Natural killer cell treated with Interleukin-12 subunit alpha and Interleukin-12 subunit beta and Interleukin-15 and Interleukin-18, amount 100 ng/mL, for 72 hours (primary cell): ENCODE data around the gene VWCE. TPM values are rescaled to one million over a fixed set of nuclear protein-coding genes. Genes with fewer than 3 reads are reported as not detected.

ENCODE experiments used
- ATAC-seq, 2 donors: fragments of 150-1000 bp; cut with Tn5 transposase in 1 of 2; sonication (Bioruptor Pico), chemical (Tn5 transposase) in 1 of 2; 2 replicates each; pipeline ENCODE4 v1.10.0; 2021
- DNase-seq: peaks from one replicate; pipeline ENCODE4 v3.0.0; 2022; ENCODE audit warnings: low spot score
- H3K27ac Mint-ChIP-seq, 2 donors: 1 replicate in 1 of 2; 2 replicates in 1 of 2; pipeline ENCODE4 v1.8.0; 2022; ENCODE audit warnings: mixed read lengths in 2 of 2, mild to moderate bottlenecking in 1 of 2, moderate library complexity in 1 of 2
- H3K27me3 Mint-ChIP-seq, 2 donors: 1 replicate in 1 of 2; 2 replicates in 1 of 2; pipeline ENCODE4 v1.8.0; 2022; ENCODE audit warnings: mixed read lengths in 2 of 2
- H3K36me3 Mint-ChIP-seq: one replicate; pipeline ENCODE4 v1.8.0; 2022; ENCODE audit warnings: mixed read lengths
- H3K4me1 Mint-ChIP-seq, 2 donors: 1 replicate in 1 of 2; 2 replicates in 1 of 2; pipeline ENCODE4 v1.8.0; 2022; ENCODE audit warnings: low read depth in 2 of 2, mixed read lengths in 2 of 2, mild to moderate bottlenecking in 1 of 2
- H3K4me3 Mint-ChIP-seq: one replicate; pipeline ENCODE4 v1.8.0; 2022; ENCODE audit warnings: mixed read lengths
- H3K9me3 Mint-ChIP-seq: 2 replicates; pipeline ENCODE4 v1.8.0; 2022; ENCODE audit warnings: mixed read lengths
- total RNA-seq, 2 donors: library from RNA; stranded (reverse); gene quantifications; one replicate each; pipeline ENCODE4 v1.2.3, GENCODE V29; 2022

The VWCE gene
- total RNA-seq, 2 donors from 2014 or later, result 2.1 to 3.3 TPM

GRCh38 chr11:61287338-61287977, 7.7 kb downstream of the VWCE start:
- H3K27me3 Mint-ChIP-seq, result peaks cover 5 to 6% of the 10 kb centered on the region in 2 donors
- no peaks in the 10 kb centered on the region for H3K36me3 Mint-ChIP-seq
- no peak for DNase-seq
- no peak overlapping the region for H3K27ac Mint-ChIP-seq
- ATAC-seq, result no peak
- H3K4me1 Mint-ChIP-seq, result no peaks in the 10 kb centered on the region
- no peaks in the 10 kb centered on the region for H3K9me3 Mint-ChIP-seq
- no peak overlapping the region for H3K4me3 Mint-ChIP-seq

GRCh38 chr11:61283613-61284012, 11.5 kb downstream of the VWCE start:
- Mint-ChIP-seq H3K27me3 (peaks cover 0 to 3% of the 10 kb centered on the region in 2 donors), H3K36me3 (no peaks in the 10 kb centered on the region), H3K9me3 (no peaks in the 10 kb centered on the region), H3K27ac (no peak overlapping the region), H3K4me1 (peaks cover 0 to 3% of the 10 kb centered on the region in 2 donors), H3K4me3 (no peak overlapping the region)
- ATAC-seq (no peak), DNase-seq (no peak)

- no peak overlapping the region for H3K4me3 Mint-ChIP-seq
- ATAC-seq (peak; percentile 65 to 79), DNase-seq (no peak)
- no peaks in the 10 kb centered on the region for H3K36me3 Mint-ChIP-seq
- peaks cover 0 to 3% of the 10 kb centered on the region in 2 donors for H3K4me1 Mint-ChIP-seq
- H3K27ac Mint-ChIP-seq, result no peak overlapping the region
- H3K27me3 Mint-ChIP-seq, result peaks cover 5 to 6% of the 10 kb centered on the region in 2 donors
- no peaks in the 10 kb centered on the region for H3K9me3 Mint-ChIP-seq
Observed at GRCh38 chr11:61281581-61282250, 13.4 kb downstream of the VWCE start.

GRCh38 chr11:61280883-61281580, 14.1 kb downstream of the VWCE start:
- peaks cover 0 to 3% of the 10 kb centered on the region in 2 donors for H3K4me1 Mint-ChIP-seq
- DNase-seq (no peak), ATAC-seq (no peak)
- no peak overlapping the region for H3K4me3 Mint-ChIP-seq
- H3K9me3 Mint-ChIP-seq, result no peaks in the 10 kb centered on the region
- no peak overlapping the region for H3K27ac Mint-ChIP-seq
- peaks cover 5 to 6% of the 10 kb centered on the region in 2 donors for H3K27me3 Mint-ChIP-seq
- no peaks in the 10 kb centered on the region for H3K36me3 Mint-ChIP-seq

GRCh38 chr11:61279934-61280659, 15.0 kb downstream of the VWCE start:
- ATAC-seq (no peak), DNase-seq (no peak)
- H3K4me3 Mint-ChIP-seq, result no peak overlapping the region
- peaks cover 0 to 3% of the 10 kb centered on the region in 2 donors for H3K4me1 Mint-ChIP-seq
- H3K27ac Mint-ChIP-seq, result no peak overlapping the region
- no peaks in the 10 kb centered on the region for H3K36me3 Mint-ChIP-seq
- H3K9me3 Mint-ChIP-seq, result no peaks in the 10 kb centered on the region
- peaks cover 5 to 6% of the 10 kb centered on the region in 2 donors for H3K27me3 Mint-ChIP-seq

GRCh38 chr11:61278001-61278470, 17.1 kb downstream of the VWCE start:
- Mint-ChIP-seq H3K9me3 (no peaks in the 10 kb centered on the region), H3K27me3 (peaks cover 5 to 6% of the 10 kb centered on the region in 2 donors), H3K27ac (no peak overlapping the region), H3K4me3 (no peak overlapping the region), H3K4me1 (peaks cover 0 to 3% of the 10 kb centered on the region in 2 donors), H3K36me3 (no peaks in the 10 kb centered on the region)
- ATAC-seq, result no peak
- DNase-seq, result no peak

- peaks cover 3 to 6% of the 10 kb centered on the region in 2 donors for H3K27me3 Mint-ChIP-seq
- no peak for ATAC-seq
- no peaks in the 10 kb centered on the region for H3K36me3 Mint-ChIP-seq
- H3K9me3 Mint-ChIP-seq, result no peaks in the 10 kb centered on the region
- no peak overlapping the region for H3K27ac Mint-ChIP-seq
- no peak for DNase-seq
- no peak overlapping the region for H3K4me3 Mint-ChIP-seq
- peaks cover 0 to 3% of the 10 kb centered on the region in 2 donors for H3K4me1 Mint-ChIP-seq
Observed at GRCh38 chr11:61277186-61278000, 17.7 kb downstream of the VWCE start.

- DNase-seq, result no peak
- H3K36me3 Mint-ChIP-seq, result no peaks in the 10 kb centered on the region
- H3K27ac Mint-ChIP-seq, result no peak overlapping the region
- no peaks in the 10 kb centered on the region for H3K9me3 Mint-ChIP-seq
- H3K4me3 Mint-ChIP-seq, result no peak overlapping the region
- no peaks in the 10 kb centered on the region for H3K4me1 Mint-ChIP-seq
- peaks cover 3 to 6% of the 10 kb centered on the region in 2 donors for H3K27me3 Mint-ChIP-seq
- ATAC-seq, result no peak
Observed at GRCh38 chr11:61275191-61275590, 19.9 kb downstream of the VWCE start.

GRCh38 chr11:61274084-61274483, 21.0 kb downstream of the VWCE start:
- DNase-seq (peak; percentile 39), ATAC-seq (no peak)
- H3K4me1 Mint-ChIP-seq, result no peaks in the 10 kb centered on the region
- no peaks in the 10 kb centered on the region for H3K9me3 Mint-ChIP-seq
- no peak overlapping the region for H3K4me3 Mint-ChIP-seq
- H3K27me3 Mint-ChIP-seq, result peaks cover 3 to 6% of the 10 kb centered on the region in 2 donors
- no peaks in the 10 kb centered on the region for H3K36me3 Mint-ChIP-seq
- no peak overlapping the region for H3K27ac Mint-ChIP-seq

GRCh38 chr11:61273178-61274078, 21.7 kb downstream of the VWCE start:
- no peaks in the 10 kb centered on the region for H3K4me1 Mint-ChIP-seq

GRCh38 chr11:61272731-61273130, 22.4 kb downstream of the VWCE start:
- no peak for ATAC-seq
- Mint-ChIP-seq H3K4me3 (no peak overlapping the region), H3K27me3 (no peaks in the 10 kb centered on the region), H3K36me3 (no peaks in the 10 kb centered on the region), H3K4me1 (no peaks in the 10 kb centered on the region), H3K9me3 (no peaks in the 10 kb centered on the region), H3K27ac (no peak overlapping the region)
- no peak for DNase-seq

More at GRCh38 chr11:61273178-61274078, 21.7 kb downstream of the VWCE start:
- DNase-seq (no peak), ATAC-seq (peak in 1 of 2 donors; percentile 37)
- Mint-ChIP-seq H3K27me3 (peaks cover 3 to 6% of the 10 kb centered on the region in 2 donors), H3K36me3 (no peaks in the 10 kb centered on the region), H3K4me3 (no peak overlapping the region), H3K9me3 (no peaks in the 10 kb centered on the region), H3K27ac (no peak overlapping the region)

GRCh38 chr11:61270354-61271076, 24.6 kb downstream of the VWCE start:
- no peaks in the 10 kb centered on the region for H3K4me1 Mint-ChIP-seq
- H3K4me3 Mint-ChIP-seq, result no peak overlapping the region
- ATAC-seq, result peak in 1 of 2 donors; percentile 64
- no peaks in the 10 kb centered on the region for H3K9me3 Mint-ChIP-seq
- DNase-seq, result no peak
- no peaks in the 10 kb centered on the region for H3K27me3 Mint-ChIP-seq
- H3K27ac Mint-ChIP-seq, result no peak overlapping the region
- no peaks in the 10 kb centered on the region for H3K36me3 Mint-ChIP-seq
